ENCODE results near the gene LRRC14B. TPM values are rescaled to one million over a fixed set of nuclear protein-coding genes. Genes with fewer than 3 reads are reported as not detected.

Gene LRRC14B
- total RNA-seq, 1 donor from 2014 or later: 93.4 TPM

GRCh38 chr5:169071-169727, 22.1 kb upstream of the LRRC14B start:
- no peaks in the 10 kb centered on the region for H3K36me3 ChIP-seq
- DNase-seq: peak; percentile 76
- TF ChIP-seq, protein P1, sequence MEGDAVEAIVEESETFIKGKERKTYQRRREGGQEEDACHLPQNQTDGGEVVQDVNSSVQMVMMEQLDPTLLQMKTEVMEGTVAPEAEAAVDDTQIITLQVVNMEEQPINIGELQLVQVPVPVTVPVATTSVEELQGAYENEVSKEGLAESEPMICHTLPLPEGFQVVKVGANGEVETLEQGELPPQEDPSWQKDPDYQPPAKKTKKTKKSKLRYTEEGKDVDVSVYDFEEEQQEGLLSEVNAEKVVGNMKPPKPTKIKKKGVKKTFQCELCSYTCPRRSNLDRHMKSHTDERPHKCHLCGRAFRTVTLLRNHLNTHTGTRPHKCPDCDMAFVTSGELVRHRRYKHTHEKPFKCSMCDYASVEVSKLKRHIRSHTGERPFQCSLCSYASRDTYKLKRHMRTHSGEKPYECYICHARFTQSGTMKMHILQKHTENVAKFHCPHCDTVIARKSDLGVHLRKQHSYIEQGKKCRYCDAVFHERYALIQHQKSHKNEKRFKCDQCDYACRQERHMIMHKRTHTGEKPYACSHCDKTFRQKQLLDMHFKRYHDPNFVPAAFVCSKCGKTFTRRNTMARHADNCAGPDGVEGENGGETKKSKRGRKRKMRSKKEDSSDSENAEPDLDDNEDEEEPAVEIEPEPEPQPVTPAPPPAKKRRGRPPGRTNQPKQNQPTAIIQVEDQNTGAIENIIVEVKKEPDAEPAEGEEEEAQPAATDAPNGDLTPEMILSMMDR (IDR thresholded peaks at IDR 0.05; ENCODE audit: borderline replicate concordance): no peak
- intact Hi-C loops (cut with micrococcal nuclease): no loop called here
- peak overlapping the region; percentile 10 for H3K4me3 ChIP-seq
- H3K27me3 ChIP-seq (ENCODE audit: low read depth): peaks cover 7% of the 10 kb centered on the region
- peak overlapping the region; percentile 9 for H3K27ac ChIP-seq (replicated peaks)
- H3K9me3 ChIP-seq (replicated peaks): no peaks in the 10 kb centered on the region
- peaks cover 20% of the 10 kb centered on the region for H3K4me1 ChIP-seq

- Histone ChIP-seq H3K4me1 (peaks cover 20% of the 10 kb centered on the region), H3K9me3 (replicated peaks) (no peaks in the 10 kb centered on the region), H3K36me3 (no peaks in the 10 kb centered on the region), H3K27me3 (ENCODE audit: low read depth) (peaks cover 7% of the 10 kb centered on the region), H3K27ac (replicated peaks) (peak overlapping the region; percentile 9), H3K4me3 (peak overlapping the region; percentile 10)
- intact Hi-C loops (cut with micrococcal nuclease): no loop called here
- no peak for DNase-seq
- TF ChIP-seq, protein P1 (IDR thresholded peaks at IDR 0.05; ENCODE audit: borderline replicate concordance): no peak
Measured at GRCh38 chr5:169728-170094, 21.6 kb upstream of the LRRC14B start.

- no peak for DNase-seq
- no peaks in the 10 kb centered on the region for H3K9me3 ChIP-seq (replicated peaks)
- TF ChIP-seq, protein P1 (IDR thresholded peaks at IDR 0.05; ENCODE audit: borderline replicate concordance): no peak
- H3K4me3 ChIP-seq: no peak overlapping the region
- H3K27me3 ChIP-seq (ENCODE audit: low read depth): peaks cover 7% of the 10 kb centered on the region
- no peaks in the 10 kb centered on the region for H3K36me3 ChIP-seq
- no peak overlapping the region for H3K27ac ChIP-seq (replicated peaks)
- peaks cover 20% of the 10 kb centered on the region for H3K4me1 ChIP-seq
- intact Hi-C loops (cut with micrococcal nuclease): no loop called here
Measured at GRCh38 chr5:170971-171800, 20.1 kb upstream of the LRRC14B start.

DNA sequence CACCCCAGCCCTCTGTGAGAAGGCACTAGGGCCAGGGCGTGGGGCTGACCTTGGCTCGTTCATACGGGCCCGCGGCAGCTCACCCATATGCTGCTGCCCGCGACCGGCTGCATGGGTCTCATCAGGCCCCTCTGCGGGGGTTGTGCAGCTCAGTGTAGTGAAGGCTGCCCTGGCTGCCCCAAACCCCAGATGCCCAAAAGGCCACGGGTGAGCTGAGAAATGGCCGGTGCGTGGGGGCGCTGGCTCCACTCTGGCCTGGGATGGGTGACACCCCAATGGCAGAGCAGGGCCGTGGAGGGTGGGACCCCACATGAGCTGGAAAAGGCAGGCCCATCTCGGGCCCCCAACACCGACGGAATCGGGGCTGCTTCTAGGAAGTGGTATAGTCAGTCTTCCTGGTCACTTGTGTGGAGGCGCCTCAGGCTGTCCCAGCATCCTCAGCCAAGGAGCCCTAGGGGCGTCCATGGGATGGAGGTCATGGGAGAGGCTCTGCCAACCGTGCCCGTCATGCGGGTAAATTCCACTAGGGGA, 19.4 kb upstream of the LRRC14B start:
- no peaks in the 10 kb centered on the region for H3K9me3 ChIP-seq (replicated peaks)
- H3K4me1 ChIP-seq: peaks cover 20% of the 10 kb centered on the region
- no peak overlapping the region for H3K4me3 ChIP-seq
- no peaks in the 10 kb centered on the region for H3K36me3 ChIP-seq
- intact Hi-C loops (cut with micrococcal nuclease): no loop called here
- TF ChIP-seq, protein P1 (IDR thresholded peaks at IDR 0.05; ENCODE audit: borderline replicate concordance): no peak
- H3K27me3 ChIP-seq (ENCODE audit: low read depth): peaks cover 7% of the 10 kb centered on the region
- H3K27ac ChIP-seq (replicated peaks): no peak overlapping the region
- DNase-seq: no peak

GRCh38 chr5:172421-172820, 18.9 kb upstream of the LRRC14B start:
- H3K36me3 ChIP-seq: no peaks in the 10 kb centered on the region
- no peak for DNase-seq
- H3K27ac ChIP-seq (replicated peaks): no peak overlapping the region
- intact Hi-C loops (cut with micrococcal nuclease): no loop called here
- H3K27me3 ChIP-seq (ENCODE audit: low read depth): peaks cover 7% of the 10 kb centered on the region
- peaks cover 20% of the 10 kb centered on the region for H3K4me1 ChIP-seq
- TF ChIP-seq, protein P1 (IDR thresholded peaks at IDR 0.05; ENCODE audit: borderline replicate concordance): no peak
- H3K4me3 ChIP-seq: no peak overlapping the region
- H3K9me3 ChIP-seq (replicated peaks): no peaks in the 10 kb centered on the region

Measured in left ventricle myocardium inferior (tissue), 1 donor.